Astrocyte (in vitro differentiated cells and primary cell): ENCODE data around the gene APBB2.

Source experiments
- EZH2 ChIP-seq: IDR thresholded peaks from 2 replicates; pipeline ENCODE4 v1.6.1; 2012; ENCODE audit warnings: mild to moderate bottlenecking, low read length, inconsistent platforms; ENCODE audit not compliant: insufficient read depth
- TF ChIP-seq, protein P1 (sequence below): IDR thresholded peaks from 2 replicates; pipeline ENCODE4 v1.5.1; 2011; ENCODE audit warnings: low read depth, mild to moderate bottlenecking, inconsistent platforms, low read length, moderate library complexity; ENCODE audit not compliant: insufficient read depth

DNA sequence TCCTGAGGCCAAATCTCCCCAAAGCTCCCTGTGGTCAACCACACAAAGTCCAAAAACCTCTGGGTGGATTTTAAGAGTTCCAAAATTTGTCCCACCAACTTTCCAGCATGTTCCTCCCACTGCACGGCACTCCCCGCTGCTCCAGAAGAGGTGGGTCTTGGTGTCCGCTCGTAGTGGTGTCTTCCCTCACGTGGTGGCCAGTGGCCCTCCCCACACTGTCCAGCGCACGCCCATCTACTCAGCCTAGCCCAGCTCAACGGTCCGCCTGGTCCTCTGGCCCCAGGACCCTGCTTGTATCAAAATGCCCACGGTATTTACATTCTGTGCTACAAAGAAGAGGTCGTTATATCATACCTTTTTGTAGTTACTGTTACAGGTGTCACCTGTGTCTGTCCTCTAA lies 381.1 kb downstream of the APBB2 start:
- TF ChIP-seq, protein P1, sequence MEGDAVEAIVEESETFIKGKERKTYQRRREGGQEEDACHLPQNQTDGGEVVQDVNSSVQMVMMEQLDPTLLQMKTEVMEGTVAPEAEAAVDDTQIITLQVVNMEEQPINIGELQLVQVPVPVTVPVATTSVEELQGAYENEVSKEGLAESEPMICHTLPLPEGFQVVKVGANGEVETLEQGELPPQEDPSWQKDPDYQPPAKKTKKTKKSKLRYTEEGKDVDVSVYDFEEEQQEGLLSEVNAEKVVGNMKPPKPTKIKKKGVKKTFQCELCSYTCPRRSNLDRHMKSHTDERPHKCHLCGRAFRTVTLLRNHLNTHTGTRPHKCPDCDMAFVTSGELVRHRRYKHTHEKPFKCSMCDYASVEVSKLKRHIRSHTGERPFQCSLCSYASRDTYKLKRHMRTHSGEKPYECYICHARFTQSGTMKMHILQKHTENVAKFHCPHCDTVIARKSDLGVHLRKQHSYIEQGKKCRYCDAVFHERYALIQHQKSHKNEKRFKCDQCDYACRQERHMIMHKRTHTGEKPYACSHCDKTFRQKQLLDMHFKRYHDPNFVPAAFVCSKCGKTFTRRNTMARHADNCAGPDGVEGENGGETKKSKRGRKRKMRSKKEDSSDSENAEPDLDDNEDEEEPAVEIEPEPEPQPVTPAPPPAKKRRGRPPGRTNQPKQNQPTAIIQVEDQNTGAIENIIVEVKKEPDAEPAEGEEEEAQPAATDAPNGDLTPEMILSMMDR: no peak
- TF ChIP-seq EZH2: no peak
